ENCODE results near the gene HSD11B2.

HSD11B2 gene

DNA sequence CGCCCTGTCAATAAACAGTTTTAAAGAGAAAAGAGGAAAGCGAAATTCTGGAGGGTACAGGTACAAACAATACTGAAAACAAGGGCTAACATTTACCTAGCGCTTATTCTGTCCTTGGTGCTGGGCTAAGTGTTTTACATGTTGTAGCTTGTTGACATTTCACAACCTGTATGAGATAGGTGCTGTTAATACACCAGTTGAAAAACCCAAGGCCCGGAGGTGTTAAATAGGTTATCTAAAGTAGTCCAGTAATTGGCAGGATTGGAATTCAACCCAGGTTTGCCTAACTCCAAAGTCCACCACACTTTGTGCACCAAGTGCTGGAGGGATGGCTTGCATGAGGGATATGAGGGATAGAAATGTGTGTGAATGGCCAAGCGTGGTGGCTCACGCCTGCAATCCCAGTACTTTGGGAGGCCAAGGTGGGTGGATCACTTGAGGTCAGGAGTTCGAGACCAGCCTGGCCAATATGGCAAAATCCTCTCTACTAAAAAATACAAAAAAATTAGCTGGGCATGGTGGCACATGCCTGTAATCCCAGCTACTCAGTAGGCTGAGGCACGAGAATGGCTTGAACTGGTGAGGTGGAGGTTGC lies 47.1 kb downstream of the HSD11B2 start:
- DNase-seq (ENCODE audit: low read depth) = no peak

- peak; percentile 95 for DNase-seq (ENCODE audit: low read depth)
Measured at GRCh38 chr16:67480833-67481560, 50.1 kb downstream of the HSD11B2 start, which contains the start of gene ATP6V0D1. TSS of gene ATP6V0D1 (minus strand) at chr16:67481157. CDS start at chr16:67481086, 71 bp downstream.

DNA sequence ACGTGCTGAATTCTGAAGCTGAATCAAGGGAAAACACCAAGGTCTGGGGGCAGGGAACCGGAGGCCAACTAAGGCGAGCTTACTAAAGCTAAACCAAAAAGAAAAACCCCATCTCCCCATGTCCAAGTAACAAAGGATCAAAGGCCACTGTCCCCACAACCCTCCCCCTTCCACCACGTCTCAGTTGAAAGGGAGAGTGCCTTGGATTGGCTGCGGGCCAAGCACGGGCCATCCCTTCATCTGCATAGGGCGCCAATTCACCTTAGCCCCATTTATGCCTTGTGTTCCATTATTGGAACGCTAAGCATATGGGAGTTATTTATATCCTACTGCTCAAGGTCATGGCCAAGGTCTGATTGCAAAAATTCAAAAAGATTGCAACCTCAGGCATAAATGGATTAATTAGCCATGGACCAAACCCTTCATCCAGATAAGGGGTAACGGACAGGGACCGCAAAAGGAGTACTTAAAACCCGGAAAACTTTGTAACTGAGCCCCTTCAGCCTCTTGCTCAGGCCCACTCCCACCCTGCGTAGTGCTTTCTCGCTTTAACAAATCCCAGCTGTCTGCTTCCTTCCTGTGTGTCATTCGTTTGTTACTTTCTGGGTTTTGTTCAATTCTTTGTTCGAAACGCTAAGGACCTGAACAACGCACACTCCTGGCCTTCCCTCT lies 50.8 kb downstream of the HSD11B2 start:
- no peak for DNase-seq (ENCODE audit: low read depth)

DNA sequence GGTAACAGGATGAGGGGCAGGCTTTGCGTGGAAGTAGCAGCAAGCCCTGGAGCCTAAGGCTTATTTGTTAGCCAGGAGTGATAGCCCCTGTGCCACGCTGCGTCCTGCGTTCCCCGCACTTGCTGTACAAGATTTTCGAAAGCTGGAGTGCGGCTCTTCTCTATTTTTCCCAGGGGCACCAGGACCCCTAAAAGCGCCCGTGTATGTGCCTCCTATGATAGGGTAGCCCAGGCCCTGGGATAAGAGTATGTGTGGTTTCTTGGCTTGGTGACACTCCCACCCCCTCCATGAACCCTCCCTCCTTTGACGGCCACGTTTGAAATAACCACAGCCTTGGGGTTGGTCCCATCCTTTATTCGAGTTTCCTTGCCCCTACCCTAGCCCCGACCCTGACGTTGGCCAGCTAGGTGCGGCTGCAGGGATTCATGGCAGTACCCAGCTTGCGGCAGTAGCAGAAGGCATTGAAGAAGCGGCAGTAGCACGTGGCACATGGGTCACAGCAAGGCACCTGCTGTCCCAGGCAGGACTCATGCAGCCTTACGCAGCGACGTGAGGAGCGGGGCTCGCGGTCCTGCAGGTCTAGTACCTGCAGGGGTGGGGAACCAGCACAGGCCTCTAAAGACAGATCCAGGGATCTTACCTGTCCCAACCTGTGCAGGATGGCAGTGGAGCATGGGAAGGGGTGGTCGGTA lies 51.5 kb downstream of the HSD11B2 start:
- DNase-seq (ENCODE audit: low read depth) = no peak

- no peak for DNase-seq (ENCODE audit: low read depth)
Measured at GRCh38 chr16:67483150-67483549, 52.2 kb downstream of the HSD11B2 start, which contains the start of gene AGRP. TSS of gene AGRP (minus strand) at chr16:67483547. CDS start at chr16:67483398, 149 bp downstream.

DNA sequence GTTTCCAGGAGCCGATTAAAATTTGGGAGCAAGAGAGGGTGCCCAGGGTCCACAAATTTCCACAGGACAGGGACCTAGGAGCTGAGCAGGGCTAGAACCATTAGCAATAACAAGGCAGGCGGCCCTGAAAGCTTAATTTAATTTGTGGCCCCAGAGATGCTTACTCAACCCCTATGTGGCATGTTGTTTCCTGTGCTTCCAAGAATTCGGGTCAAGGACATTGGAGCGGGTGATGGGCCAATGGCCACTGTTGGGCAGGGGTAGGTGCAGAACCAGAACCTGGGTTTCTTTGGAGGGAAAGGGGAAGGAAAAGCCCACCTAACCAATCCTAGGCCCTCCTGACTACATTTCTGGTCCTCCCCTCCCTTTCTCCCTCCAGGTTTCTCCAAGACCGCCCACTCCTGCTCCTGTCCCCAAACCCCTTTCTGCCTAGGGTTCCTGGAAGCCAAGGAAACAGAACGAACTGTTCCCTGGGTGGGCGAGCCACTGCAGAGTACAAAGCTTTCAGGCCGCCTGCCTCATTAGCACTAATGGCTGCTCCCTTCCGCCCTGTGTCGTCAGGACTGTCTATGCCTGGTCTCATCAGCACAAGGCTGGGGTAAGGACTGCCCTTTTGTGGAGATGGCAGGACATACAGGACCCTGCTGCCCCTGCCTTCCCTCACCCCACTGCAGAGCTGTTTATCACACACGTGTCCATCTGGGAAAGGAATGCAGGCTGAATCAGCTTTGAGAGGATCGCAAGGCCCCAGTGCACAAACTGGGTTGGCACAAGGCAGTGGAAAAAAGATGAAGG lies 53.0 kb downstream of the HSD11B2 start:
- peak; percentile 52 for DNase-seq (ENCODE audit: low read depth)

- peak; percentile 52 for DNase-seq (ENCODE audit: low read depth)
Measured at GRCh38 chr16:67486805-67487204, 55.9 kb downstream of the HSD11B2 start.
